Muscle of arm (tissue), 12 donors: ENCODE data around the gene CD7. TPM values are rescaled to one million over a fixed set of nuclear protein-coding genes. Genes with fewer than 3 reads are reported as not detected.

Source experiments
- DNase-seq: peaks from one replicate; pipeline ENCODE4 v3.0.0-alpha.2; 2013
- polyA plus RNA-seq, 12 donors: library from polyadenylated mRNA; unstranded; fragments of 120-200 nt; gene quantifications; one replicate each; pipeline ENCODE4 v1.2.1, GENCODE V29; 2013; ENCODE audit not compliant: insufficient read length in 12 of 12

CD7 gene
- polyA plus RNA-seq, 12 donors, result 0.19 to 3.8 (median 0.51) TPM; not detected in 3

DNA sequence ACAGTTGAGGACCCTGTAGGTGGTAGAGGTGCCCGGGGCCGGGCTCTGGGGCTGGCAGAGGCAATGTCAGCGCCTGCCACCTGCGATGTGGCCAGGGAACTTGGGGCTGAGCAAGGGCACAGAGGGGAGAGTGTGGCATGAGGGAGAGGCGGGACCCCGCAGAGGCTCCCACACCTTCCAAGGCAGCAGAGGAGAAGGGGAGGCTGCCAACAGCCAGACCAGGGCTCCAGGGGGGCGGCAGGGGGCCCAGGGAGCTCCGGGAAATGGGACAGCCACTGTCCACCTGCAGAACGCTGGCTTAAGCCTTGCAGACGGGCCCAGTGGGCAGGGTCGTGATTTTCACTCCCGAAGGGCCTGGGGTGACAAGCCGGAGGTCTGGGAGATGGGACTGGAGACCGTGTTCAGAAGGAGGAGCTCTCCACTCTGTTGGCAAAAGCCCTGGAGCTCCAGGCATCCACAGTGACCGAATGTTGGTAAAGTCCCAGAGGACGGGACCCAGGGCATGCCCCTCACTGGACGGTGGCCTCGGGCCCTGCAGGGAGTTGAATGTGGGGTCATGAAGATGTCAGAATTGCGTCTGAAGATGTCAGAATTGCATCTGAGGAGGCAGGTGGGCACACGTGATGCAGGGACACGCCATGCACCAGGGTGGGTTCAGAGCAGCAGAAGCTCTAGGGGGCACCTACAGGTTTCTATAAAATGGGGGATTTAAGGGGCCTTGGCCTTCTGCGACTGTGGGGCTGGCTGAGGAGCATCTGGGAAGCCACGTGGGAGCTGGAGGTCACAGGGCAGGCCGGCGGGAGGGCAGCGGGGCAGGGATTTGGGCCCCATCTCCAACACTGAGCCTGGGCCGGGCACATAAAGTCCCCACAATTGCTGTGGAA lies 18.6 kb downstream of the CD7 start:
- no peak for DNase-seq

DNA sequence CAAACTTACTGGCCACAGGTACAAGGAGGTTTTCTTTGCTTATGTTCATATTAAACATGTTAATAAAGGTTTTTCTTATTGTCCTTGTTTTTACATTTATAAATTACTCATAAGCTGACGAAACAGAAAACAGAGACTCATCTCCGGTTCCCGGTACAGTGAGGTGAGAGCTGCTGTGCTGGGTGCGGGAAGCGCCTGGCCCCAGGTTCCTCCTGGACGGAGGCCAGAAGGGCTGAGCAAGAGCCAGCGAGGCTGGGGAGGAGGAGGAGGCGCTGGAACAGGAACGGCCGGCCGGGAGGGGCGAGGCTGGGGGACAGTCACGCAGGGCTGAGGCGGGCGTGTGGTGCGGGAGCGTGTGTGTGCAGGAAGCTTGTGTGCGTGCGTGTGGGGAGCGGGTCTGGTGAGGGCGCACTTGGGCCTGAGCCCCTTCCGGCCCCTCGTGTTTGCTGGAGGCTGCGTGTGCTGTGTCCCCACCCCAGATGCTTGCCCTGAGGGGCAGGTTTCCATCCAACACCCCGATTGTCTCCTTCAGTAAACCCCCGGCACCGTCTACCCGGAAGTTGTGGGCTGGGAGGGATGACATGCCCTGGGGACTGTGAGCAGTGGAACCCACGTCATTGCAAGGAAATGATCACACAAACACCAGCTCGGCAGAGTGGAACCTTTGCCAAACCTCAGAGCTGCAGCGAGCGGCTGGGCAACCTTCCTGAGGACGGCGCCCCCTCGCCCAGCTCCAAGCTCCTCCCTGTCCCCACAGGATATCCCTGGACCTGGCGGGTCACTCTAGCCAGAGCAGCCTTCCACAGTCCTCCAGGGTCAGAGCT lies 19.5 kb downstream of the CD7 start:
- DNase-seq, result peak; percentile 79

DNA sequence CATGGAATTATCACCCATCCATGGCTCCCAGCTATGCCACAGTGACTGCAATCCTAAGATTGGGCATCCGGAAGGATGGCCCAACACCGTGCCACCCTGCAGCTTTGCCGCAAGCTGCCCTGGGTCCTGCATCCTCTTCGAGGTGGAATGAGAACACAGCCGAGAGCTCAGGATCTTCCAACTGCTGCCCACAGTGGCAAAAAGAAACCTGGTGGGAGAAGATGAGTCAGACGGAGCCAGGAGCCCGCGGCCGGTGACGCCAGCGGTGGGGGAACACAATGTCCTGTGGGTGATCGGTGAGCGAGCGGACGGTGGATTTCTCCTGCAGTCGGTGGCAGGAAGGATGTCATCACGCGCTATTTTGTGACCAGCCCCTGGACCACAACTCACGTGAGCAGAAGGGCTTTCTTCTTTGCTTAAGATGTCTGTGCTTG lies 20.1 kb downstream of the CD7 start:
- peak; percentile 28 for DNase-seq

DNA sequence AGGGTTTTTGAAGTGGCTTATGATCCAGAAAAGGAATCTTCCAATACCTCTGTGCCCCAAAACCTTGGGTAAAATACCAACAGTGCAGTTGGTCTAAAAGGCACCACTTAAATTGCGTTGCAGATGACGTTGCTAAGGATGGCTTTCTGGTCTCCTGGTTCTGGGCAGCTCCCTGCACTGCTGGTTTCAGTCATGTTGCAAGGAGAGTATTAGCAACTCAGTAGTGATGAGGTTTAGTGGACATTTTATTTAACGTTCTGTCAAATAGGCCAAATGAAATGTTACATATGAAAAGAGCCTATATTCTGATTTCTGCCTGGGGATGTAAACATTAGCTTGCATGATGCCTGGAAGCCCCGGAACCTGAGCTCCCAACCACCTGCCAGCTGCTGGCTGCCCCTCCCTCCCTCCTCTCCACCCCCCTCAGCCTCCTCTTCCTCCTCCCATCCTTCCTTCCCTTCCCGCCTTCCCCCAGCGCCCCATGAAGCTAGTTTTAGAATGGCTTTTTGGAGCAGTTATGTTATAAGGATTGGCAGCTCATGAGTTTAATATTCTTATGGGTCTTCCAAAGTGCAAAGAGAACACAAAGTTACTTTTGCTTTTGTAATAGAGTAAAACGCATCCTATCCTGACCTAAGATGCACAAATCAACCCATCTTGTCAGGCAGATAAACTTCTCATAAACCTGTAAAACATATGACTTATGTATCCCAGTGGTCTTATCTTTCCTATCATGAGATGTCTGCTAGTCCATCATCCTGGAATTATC lies 20.7 kb downstream of the CD7 start:
- DNase-seq, result no peak

DNA sequence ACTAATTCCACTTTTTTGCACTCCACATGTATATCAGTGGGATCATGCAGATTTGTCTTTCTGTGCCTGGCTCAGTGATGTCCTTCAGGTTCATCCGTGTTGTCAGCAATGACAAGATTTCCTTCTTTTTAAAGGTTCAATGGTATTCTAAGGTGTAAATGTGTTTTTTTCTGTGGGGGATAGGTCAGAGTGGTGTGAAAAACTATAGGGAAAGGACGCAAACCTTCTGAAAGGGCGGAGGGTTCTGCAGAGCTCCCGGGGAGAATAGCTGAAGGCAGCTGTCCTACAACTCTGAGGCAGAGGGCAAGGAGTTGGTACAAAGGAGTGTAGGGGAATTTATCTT lies 22.0 kb downstream of the CD7 start:
- no peak for DNase-seq

DNA sequence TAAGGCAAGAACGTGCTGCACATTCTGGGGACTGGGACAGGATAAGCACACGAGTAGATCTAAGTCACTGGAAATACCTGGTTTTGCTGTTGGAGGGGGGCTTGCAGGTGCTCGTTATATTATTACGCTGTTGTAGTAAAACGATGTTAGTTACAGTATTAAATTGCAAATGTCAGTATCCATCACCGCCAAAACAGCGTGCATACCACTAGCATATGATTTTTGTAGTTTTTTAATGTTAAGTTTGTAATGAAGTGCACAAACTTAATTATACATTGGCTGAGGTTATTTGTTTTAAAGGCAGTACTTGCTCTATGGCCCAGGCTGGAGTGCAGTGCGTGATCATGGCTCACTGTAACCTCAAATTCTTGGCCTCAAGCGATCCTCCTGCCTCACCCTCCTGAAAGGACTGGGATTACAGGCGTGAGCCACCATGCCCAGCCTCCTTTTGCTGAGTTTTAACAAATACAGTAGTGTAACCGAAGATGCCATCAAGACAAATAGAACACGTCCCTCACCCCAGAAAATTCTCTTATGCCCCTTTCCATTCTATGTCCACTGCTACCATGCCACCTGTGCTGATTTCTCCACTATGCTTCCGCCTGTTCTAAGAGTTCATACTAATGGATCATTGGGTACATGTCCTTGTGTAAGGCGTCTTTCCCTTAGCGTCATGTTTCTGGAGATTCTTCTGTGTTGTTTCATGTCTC lies 23.2 kb downstream of the CD7 start:
- no peak for DNase-seq

DNA sequence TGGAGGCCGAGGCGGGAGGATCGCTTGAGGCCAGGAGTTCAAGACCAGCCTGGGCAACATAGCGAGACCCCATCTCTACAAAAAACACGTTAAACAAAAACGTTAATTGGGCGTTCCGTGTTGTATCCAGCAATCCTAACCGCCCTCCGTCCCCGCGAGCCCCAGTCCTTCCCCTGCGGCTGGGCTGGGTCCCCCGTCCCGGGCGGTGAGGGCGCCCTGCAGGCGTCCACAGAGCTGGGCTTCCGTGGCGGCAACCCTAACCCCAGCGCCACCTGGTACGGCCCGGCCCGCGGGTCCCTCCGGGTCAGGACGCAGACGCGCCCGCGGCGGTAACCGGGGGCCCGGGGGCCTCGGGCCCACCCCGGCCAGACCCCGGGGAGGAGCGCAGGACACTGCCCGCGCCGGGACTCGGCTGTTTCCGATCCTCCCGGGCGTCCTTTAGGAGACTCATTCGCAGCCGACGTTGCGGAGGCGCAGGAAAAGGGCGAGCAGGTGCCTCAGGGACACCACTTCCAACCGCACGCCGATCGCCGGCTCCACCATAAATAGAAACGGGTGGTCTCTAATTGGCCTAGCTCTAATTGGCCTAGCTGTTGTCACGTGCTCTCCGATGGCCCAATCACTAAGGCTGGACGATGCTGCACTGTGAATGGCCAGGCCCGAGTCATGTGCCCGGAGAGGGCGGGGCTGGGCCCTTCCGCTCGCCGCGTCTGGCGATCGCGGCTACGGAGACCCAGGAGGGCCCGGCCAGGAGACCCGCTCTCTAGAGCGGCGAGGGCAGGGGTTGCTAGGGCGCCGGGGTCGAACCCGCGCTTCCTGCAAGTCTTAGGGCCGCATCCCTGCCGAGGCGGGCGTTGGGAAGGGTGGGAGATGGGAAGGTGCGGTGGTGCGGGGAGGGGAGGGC lies 24.9 kb downstream of the CD7 start:
- peak; percentile 96 for DNase-seq

DNA sequence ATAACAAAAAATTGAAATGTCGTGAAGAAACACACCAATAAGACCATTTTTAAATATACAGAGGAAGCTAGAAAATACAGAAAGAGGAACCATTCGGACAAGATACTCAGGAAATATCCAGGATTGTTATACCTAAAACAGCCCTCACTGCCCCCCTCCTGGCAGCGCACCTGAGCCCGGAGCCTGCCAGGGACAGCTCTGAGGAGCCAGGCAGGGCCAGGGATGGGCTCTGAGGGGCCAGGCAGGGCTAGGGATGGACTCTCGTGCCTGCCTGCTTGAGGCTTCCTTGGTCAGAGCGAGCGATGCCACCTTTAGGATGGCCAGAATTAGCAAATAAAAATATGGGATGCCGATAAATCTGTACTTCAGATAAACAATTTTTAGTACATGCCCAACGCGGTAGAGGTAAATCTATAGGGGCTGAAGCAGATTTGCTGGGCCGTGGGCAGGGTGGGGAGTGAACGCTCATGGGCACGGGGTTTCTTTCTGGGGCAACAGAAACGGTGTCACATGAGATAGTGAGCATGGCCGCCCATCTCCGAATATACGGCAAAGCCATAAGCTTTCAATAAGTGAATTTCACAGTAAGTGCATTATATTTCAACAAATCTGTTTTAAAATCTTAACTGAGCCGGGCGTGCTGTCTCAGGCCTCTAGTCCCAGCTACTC lies 25.7 kb downstream of the CD7 start:
- DNase-seq, result no peak

DNA sequence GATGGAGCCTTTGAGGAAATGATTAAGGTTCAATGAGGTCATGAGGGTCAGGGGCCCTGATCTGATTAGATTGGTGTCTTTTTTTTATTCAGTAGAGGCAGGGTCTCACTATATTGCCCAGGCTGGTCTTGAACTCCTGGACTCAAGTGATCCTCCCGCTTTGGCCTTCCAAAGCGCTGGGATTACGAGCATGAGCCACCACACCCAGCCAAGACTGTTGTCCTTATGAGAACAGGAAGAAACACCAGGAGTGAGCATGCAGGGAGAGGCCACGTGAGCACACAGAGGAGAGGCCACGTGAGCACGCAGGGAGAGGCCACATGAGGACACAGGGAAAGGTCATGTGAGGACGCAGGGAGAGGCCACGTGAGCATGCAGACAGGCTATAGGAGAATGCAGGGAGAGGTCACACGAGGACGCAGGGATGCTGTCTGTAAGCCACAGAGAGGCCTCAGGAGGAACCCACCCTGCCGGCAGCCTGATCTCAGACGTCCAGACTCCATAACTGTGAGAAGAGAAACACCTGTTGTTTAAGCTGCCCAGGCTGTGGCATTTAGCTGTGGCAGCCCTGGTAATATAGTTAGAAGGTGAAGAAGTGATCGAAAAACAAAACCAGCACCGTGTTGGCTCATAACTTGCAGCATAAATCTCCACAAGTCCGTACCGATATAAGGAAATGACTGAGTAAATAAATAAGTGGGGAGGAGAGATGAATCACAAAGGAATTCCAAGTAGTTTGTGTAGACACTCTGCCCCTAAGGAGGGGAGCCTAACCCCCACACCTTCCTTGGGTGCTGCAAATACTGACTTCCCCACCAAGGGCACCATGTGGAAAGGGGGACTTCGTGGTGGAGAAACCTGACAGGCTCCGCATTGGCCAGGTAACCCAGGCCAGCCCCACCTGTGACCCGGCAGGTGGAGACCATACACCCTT lies 29.3 kb downstream of the CD7 start:
- no peak for DNase-seq

DNA sequence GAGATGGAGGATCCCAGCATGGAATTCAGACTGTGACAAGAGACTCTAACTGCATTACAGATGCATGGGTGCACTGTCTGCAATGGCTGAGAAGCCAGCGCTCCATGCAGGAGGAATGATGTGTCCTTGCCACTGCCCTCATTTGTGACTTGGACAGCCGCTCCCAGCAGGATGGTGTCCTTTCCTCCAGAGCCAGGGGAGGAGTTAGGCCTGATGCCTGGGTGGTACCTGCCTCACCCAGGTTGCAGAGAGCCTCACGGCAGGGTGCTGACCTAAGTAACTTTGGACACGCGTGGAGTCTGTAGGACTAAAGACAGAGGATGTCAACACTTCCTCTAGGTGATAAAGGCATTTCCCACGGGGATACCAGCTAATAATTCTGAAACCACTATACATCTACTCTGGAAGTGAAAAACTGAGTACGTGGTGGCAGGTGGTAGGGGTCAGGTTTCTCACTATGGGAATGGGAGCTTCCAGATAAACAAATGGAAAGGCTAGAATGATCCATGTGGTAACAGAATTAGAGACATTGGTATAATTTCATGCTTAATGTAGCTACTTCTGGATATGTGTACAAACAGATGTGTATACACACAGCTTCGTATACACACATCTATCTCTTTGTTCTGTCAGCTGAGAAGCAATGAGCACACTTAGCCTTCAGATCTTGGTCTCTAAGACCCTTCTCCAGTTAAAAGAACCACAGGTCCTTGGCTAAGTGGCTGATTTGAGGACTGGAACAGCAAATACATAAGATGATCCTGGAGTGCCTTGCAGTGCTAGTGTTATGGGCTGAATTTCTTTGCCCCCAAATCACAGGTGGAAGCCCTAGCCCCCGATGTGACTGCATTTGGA lies 30.2 kb downstream of the CD7 start:
- no peak for DNase-seq

DNA sequence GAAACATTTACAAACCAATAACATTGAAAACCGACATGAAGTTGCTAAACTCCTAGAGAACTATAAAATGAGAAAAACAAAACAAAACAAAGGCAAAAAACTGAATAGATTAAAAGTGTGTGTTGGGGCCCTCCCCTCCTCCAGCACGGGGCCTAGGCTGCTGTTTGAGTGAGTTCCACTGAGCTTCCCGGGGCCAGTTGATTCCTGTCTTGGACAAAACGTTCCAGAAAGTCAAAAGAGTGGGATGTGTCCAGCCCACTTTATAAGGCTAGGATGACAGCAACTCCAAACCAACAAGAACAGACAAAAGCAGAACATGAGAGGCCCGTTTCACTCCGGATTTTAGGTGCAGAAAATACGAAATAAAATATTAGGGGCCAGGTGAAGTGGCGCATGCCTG lies 32.3 kb downstream of the CD7 start:
- no peak for DNase-seq

DNA sequence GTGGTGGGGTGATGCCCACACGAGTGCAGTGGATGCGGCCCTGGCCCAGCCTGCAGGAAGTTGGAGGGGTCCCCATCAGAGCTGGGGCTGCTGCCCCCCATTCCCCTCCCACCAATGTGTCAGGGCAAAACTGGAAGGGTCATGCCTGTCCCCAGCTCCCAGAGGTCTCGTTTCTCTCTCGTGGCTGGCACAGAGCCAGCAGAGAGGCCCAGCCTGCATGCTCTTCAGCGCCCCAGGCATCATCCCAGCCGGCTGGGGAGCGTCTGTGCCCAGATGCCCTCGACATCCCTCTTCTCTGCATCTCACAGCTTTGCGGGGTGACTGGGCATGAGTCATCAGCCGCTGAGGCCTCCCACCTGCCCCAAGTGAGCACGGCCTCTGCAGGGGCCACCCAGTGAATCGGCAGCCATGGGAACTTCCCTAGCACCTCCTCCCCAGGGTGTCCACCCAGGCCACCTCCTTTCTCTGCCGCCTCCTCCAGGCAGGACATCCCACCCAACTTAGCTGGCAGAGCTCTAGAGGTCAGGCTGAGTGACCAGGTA lies 34.1 kb downstream of the CD7 start:
- DNase-seq, result no peak

DNA sequence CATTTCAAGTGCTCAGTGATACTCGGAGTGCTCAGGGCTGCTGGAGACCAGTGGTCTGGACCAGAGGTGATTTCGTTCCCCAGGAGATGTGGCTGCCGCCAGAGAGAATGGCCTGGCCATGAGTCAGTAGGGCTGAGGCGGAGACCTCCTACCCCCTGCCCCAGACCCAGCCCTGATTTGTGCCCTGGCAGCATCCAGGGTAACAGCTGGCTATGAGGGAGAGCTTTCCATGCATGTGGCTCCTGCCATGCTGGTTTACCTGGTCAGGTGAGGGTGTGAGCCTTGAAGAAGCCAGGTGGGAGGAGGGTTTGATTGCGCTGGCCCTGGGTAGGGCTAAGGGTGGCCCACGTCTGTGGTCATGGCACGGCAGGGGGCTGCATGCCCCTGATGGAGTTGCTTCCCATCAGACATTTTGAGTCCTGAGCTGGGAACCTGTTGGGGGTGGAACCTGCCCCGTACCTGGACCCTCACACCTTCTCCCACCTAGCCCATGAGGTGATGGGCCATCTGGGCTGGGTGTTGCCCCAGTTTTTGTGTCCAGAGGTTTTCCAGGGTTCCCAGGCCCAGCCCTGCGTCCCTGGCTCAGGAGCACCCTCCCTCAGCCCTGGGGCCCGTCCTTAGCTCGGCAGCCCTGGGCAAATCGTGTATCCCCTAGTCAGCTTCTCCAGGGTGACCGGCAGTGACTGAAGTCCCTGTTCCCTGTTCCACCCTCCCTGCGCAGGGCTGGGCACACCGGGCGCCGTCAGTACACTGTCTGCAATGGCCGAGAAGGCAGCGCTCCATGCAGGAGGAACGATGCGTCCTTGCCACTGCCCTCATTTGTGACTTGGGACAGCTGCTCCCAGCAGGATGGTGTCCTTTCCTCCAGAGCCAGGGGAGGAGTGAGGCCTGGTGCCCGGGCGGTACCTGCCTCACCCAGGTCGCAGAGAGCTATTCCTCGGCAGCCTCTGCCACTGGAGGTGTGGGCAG lies 34.9 kb downstream of the CD7 start:
- no peak for DNase-seq

DNA sequence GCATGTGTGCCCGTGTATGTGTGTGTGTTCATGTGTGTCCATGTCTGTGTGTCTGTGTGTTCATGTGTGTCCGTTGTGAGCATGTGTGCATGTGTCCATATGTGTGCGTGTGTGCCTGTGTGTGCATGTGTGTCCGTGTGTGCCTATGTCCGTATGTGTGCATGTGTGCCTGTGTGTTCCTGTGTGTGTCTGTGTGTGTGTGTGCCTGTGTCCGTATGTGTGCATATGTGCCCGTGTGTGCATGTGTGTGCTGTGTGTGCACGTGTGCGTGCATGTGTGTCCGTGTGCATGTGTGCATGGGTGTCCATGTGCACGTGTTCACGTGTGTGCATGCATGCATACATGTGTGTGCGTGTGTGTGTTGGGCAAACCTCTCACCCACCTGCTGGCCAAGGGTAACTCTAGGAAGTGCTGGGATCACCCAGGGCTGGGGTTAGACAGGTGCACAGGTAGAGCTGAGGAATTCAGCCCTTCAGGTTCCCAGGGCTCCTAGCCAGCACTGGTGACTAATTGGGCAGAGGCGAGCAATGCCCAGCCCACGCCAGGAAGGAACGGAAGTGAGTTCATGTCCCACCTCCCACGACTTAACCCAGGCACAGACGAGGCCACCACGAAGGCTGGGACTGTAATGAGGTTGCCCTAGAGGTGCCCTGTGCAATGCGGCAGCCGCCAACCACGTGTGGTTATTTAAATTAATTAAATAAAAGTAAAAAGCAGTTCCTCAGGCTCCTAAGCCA lies 35.7 kb downstream of the CD7 start:
- DNase-seq, result no peak

DNA sequence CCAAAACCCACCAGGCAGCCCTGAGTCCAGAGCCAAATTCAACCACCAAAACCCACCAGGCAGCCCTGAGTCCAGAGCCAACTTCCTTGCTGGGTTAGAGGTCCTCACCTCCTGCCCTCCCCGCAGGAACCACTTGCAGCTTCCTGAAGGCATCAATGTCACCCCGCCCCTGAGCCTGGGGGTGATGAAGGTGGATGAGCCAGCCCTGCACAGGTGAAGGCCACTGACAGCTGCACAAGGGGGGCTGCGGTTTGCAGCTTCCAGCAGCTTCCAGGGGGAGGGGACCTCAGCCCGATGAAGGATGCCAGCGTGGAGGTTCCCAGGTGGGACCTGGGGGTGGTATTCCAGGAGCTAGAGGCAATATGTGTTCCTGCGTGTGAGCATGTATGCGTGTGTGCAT lies 36.3 kb downstream of the CD7 start:
- no peak for DNase-seq

DNA sequence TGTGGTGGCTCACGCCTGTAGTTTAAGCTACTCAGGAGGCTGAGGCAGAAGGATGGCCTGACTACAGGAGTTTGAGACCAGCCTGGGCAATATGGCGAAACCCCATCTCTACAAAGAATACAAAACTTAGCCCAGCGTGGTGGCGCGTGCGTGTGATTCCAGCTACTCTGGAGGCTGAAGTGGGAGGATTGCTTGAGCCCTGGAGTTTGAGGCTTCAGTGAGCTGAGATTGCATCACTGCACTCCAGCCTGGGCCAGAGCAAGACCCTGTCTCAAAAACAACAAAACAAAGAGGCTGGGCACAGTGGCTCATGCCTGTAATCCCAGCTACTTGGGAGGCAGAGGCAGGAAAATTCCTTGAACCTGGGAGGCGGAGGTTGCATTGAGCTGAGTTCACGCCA lies 36.9 kb downstream of the CD7 start:
- DNase-seq, result no peak
